GM12872 (cell line): ENCODE measurements around the gene ASB6.

ENCODE experiments used
- TF ChIP-seq, protein P1 (sequence below): IDR thresholded peaks from 3 replicates; pipeline ENCODE4 v1.5.1; 2011; ENCODE audit warnings: low read depth, mild to moderate bottlenecking, low read length, moderate library complexity; ENCODE audit not compliant: insufficient read depth

ASB6 gene

GRCh38 chr9:129655696-129656095 lies 13.7 kb upstream of the ASB6 start:
- TF ChIP-seq, protein P1, sequence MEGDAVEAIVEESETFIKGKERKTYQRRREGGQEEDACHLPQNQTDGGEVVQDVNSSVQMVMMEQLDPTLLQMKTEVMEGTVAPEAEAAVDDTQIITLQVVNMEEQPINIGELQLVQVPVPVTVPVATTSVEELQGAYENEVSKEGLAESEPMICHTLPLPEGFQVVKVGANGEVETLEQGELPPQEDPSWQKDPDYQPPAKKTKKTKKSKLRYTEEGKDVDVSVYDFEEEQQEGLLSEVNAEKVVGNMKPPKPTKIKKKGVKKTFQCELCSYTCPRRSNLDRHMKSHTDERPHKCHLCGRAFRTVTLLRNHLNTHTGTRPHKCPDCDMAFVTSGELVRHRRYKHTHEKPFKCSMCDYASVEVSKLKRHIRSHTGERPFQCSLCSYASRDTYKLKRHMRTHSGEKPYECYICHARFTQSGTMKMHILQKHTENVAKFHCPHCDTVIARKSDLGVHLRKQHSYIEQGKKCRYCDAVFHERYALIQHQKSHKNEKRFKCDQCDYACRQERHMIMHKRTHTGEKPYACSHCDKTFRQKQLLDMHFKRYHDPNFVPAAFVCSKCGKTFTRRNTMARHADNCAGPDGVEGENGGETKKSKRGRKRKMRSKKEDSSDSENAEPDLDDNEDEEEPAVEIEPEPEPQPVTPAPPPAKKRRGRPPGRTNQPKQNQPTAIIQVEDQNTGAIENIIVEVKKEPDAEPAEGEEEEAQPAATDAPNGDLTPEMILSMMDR: no peak

DNA sequence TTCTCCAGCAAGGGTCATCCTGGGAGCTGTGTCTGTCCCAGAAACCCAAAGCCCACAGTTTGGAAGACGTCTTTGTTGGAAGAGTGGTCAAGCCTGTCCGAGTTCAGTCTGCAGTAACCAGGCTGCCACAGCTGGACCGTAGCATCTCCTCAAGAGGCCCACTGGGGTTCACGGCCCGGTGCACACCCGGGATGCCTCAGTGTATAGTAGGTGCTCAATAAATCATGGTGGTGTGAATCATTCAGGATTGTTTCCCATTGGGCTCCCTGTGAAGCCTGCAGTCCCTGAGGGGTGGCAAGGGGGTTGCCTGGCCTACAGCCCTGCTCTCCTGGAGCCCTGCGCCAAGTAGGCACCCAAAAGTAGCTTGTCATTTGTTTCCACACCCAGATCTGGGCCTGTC lies 13.2 kb upstream of the ASB6 start:
- TF ChIP-seq, protein P1: no peak

DNA sequence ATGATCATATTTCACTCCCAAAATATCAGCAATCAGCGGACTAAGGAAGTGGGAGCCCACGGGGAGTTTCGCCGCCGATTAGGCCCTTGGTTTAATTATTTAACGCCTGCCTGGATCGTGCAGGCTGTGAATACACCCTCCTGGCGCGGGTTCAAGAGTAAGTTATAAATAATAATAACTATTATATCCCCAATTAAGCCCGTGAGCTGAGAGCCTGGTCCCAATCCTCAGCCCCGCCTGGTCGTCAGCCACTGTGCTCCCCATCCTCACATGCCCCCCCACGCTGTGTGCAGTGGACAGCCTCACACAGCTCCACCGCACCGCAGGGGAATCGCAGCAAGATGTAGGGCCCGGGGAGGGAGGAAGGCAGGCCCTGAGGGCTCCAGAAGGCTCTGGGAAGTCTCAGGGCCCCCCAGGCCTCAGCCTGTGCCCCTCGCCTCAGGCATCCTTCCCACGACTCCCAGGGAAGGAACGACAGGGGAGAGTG lies 12.6 kb upstream of the ASB6 start:
- TF ChIP-seq, protein P1: no peak

- TF ChIP-seq, protein P1: no peak
Measured at GRCh38 chr9:129653823-129654553, 12.0 kb upstream of the ASB6 start.

DNA sequence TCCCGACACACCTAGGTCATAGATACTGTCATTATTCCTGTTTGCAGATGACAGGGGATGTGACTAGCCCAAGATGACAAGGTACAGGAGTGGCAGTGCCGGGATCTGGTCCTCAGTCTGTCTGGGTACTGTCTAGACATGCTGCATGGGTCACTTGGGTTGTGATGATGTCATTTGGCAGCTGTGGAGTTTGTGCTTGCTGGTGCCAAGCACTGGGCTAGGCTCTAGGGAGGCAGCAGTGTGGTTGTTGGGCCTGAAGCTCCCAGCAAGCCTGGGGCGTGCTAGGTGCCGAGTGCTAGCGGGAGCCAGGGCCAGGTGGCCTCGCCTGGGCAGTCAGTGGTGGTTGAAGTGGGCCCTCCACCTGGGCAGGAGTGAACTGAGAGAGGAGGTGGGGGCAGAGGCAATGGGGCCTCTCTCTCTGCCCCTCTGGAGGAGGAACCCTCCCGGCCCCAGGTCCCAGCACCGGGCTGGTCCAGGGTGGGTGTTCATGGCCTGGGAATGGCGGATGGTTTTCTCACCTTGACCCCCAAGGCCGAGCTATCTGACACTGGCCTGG lies 8.8 kb upstream of the ASB6 start:
- TF ChIP-seq, protein P1: no peak

DNA sequence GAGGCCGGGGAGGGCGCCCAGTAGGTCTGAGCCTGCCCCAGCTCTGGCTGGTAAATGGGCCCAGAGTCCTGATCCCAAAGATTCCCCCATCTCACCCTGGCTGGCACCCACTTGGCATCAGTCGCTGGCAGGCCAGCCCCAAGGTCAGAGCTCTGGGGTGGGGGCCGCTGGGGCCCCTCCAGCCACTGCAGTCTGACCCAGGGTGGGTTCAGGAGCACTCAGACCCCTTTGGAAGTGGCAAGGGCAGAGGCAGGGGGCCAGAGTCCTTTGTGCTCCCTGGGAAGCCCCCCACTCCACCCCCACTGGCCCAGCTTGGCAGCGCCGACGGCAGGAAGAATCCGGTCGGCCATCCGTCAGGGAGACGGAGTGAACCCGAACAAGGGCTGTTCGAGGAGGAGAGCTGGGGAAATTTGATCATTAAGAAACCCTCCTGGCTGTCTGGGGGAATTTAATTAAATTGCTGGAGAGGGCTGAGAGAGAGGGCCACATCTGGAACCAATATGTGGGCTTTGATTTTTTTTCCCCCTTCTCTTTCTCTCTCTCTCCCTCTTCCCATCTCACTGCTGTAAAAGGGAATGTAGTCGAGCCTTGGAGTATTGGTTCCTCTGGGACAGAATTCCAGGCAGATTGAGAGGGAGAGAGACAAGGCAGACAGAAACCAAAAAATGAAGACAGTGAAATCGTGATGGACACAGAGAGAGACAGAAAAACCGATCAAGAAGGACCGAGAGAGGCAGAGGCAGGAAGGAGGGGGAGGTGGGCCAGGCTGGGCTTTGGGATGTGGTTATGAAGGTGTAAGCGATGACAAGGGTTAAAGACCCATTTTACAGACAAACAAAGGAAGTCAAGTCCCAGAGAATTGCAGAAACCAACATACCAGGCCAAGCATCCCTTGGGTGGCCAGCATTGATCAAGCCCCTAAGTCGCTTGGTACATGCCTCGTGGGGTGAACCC lies 8.1 kb upstream of the ASB6 start:
- TF ChIP-seq, protein P1: no peak

- TF ChIP-seq, protein P1: no peak
Measured at GRCh38 chr9:129648764-129649115, 6.8 kb upstream of the ASB6 start.
